Islet of Langerhans (tissue), 1 donor: Measurements from ENCODE around the gene CLIP4.

ENCODE experiments used
- FAIRE-seq: peaks from one replicate; lab custom pipeline; 2011; peaks lifted over from hg19 to GRCh38; lab: Jason Lieb, UNC

CLIP4 gene

DNA sequence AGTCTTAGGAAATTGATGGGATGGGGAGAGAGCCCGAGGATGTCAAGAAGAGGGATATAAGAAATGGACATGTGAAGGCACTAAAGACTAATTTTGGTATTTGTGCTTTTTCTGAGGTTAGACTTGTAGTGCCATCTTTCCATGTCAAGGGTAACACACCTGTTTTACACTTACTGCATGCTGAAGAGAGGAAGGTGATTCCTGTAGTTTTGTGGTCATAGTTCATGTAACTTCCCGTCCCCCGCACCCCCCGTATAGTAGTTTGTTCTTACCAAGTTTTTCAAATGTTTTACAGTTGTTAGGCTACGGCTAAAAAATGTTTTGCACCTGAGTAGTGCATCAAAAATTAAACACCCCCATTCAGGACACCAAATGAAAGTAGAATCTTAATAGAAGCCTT lies 73.8 kb downstream of the CLIP4 start:
- FAIRE-seq, result no peak

DNA sequence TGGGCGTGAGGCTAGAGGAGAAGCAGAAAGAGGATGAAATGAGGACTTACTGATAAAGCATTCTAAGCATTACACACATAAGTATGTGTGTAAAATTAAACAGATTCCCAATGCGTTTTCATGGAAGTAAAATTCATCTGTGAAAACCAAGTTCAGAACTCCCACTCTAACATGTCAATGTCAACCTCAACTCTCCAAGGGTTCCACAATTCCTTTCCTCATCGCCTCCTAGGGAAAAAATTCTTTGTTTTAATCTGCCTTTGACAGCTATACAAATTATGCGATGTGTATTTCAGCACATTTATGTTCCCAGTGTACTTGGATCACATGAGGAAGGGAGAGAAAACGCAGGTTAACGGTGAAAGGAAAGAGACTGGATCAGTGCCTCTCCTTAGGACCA lies 76.6 kb downstream of the CLIP4 start:
- no peak for FAIRE-seq

DNA sequence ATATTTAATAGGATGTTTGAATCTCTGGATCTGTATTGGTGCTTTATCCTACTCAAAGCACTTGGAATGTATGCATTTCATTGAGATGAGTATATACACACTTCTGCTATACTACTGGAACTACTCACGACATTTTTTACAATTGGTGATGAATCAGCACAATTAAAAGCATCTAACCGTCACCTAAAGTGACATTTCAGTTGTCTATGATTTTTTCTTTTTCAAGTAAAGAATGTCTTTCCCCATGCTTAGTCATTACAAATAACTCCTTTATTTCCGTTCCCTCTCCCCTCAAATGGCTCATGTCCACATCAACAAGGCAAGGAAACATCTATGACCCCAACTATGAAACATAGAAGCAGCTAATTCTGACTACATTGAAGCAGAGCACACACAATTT lies 77.3 kb downstream of the CLIP4 start:
- FAIRE-seq, result no peak

DNA sequence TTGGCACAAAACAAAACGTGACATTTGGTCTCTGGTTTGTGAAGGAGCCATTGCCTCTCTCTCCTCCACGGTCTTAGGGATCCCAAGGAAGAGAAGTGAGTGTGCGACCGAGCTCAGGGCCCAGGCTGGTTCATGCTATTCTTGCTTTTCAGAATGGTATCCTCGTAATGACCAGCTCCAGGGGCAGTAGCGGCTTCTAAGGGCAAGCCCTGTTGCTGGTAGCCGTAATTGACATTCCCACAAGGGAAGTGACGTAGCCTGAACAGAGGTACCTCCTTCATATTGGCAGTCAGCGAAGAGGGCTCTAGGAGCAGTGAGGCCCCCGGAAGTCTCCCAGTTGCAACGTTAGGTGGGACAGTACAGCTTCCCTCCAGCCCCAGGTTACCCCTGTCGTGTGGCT lies 77.9 kb downstream of the CLIP4 start:
- FAIRE-seq, result no peak

DNA sequence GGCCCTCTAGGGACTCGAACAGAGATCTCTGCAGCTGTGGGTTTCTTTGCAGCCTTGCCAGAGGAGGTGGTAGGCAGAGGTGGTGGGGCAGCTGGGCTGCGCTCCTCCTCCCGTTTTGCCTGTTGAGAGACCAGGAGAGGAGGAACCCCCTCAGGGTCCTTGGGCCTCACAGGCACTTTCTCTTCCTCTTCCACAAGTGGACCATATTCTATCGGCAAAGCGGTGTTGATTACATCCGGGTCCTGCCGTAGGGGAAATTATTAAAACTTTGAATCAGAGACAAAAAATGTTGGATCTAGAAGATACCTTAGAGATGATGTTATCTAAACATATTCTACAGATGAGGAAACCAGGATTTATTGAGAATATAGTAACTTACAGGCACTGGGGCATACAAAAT lies 78.5 kb downstream of the CLIP4 start:
- FAIRE-seq, result no peak

DNA sequence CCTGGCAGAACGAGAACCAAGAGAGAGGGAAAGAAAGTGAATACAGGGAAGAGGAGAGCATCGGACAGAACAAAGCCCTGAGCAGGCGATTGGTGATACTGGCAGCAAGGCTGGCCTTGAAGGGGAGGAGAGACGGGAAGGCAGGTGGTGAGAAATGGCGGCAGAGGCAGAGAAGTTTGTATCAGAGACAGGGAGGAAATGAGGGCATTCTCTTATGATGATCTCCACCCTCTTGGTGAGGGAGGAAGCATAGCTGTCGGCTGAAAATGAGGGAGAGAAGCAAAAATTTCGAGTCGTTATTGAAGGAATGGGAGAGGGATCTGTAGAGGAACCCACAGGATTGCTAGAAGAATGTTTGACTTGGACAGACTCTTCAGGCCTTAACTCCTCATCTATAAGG lies 80.6 kb downstream of the CLIP4 start:
- FAIRE-seq, result no peak

DNA sequence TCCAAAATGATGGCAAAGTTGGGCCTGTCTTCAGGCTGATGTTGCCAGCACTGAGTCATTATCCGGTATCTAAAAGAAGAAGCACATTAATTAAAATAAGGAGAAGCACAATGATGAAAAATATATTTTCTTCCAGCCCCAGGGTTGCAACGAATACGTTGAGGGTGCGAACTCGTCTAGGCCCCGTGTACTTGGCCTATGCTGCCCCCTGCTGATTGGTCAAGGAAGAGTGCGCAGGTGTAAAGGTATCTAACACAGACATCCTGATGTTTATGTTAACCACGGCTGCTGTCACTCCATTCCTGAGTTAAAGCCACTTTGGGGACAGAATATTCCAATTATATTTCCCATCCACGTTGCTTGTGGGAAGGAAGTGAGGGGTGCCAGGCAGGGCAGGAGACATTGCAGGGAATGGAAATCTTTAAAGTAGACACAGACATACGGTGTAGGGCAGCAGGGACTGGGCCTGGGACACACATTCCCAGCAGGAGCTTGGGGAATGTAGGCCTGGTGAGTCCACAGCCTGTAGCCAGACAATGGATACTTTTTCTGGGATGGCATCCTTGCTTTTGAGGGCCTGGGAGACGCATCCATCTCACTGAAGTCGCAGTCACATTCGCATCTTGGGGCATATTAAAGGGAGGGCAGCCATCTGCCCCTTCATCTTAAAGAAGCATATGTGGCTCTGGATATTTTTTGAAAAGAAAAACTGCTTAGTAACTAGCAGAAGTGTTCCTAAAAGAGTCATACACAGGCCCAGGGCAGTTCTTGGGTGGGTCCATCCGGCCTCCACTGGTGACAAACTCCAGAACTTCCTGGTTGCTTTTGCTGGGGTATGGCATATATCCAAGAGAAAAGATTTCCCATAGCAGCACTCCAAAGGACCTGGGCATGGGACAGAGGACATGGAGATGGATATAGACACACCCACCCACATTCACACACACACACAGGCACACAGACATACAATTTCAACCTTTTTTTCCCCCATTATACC lies 81.9 kb downstream of the CLIP4 start:
- peak; percentile 30 for FAIRE-seq

DNA sequence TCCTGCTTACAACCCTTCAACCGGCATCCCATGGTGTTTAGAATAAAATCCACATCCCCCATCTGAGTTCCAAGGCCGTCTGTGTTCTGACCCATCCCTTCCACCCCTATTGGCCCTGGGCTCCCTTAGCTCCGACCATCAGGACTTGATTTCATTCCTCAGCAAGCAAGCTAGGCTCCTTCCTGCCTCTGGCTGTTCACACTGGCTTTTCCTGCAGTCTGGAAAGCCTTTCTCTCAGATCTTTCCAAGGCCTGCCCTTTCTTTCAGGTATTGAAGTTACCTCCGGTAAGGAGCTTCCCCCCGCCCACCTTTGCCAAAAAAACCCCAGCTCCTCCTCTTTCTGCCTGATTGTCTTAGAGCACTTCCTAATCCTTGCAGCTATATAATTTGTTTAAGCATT lies 86.8 kb downstream of the CLIP4 start:
- no peak for FAIRE-seq

DNA sequence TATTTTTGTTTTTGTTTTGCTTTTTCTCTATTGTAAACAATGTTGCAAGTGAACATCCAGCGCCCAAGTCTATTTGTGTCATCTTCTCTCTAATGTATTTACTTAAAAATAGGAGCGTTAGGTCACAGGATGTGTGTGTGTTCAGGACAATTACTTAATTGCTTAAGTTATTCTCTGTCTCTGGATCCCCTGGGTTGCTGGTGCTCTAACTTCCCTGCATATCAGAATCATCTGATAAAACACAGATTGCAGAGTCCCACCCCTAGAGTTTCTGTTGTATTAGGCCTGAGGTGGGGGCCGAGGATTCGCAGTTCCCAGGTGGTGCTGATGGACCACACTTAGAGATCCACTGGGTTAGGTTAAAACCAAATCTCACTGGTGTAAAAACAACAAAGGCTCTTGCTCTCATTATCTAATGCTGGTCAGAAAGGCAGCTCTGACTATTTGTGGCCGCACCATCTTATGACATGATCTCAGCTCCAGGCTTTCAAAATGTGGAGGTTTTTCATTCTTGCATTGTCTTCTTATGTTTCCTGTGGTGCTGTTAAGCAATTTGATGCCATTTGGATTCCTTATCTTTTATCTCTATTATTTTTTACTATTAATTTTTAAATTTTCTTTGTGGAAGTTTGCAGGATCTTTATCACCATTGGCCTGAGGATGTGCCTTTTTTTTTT lies 87.7 kb downstream of the CLIP4 start:
- no peak for FAIRE-seq

DNA sequence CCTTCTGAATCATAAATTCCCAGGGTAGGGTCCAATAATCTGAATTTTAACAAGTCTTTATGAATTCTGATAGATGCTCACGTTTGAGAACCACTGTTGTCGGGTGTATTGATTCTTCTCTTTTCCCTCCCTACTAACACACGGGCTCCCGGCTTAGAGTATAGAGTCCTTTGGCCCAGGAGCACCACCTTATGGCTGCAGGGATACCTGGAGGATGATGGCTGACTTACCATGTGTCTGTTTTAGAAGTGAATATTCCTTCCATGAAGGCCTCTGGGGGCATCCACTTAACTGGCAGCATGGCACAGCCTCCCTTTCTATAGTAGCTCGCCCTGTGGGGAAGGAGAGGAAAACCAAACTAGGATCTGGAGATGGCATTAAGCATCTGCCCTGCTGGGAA lies 91.7 kb downstream of the CLIP4 start:
- FAIRE-seq, result no peak

DNA sequence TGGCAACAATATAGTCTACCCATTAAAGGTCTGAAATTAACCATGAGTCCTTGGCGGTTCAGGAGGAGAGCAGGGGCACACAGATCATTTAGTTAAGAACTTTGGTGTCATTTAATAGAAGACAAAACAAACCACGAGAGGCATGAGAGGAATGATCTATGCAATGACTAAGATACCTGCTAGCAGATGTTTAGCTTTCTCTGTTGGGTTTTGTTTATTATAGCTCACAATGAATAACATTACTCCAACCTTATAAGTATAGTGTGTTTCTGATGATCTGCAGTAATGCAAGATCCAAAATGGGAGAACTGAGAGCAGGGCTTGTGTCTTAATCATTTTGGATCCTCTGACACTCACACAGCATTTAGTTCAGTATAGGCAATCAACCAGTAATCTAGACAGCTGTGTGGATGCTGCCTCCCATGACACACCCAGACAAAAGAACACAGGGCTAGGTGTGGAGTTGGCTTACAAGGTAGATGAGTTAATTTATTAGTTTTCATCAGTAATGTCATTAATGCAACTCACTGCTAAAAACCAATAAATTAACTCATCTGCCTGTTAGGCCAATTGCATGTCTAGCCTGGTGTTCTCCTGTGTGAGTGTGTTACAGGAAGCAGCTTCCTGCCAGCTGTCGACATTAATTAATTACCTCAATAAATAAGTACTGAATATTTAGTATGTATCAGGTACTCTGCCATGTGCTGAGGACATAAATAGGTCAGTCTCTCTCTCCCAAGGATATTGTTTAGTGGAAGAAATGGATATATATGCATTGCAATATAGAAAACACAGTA lies 92.3 kb downstream of the CLIP4 start:
- no peak for FAIRE-seq

DNA sequence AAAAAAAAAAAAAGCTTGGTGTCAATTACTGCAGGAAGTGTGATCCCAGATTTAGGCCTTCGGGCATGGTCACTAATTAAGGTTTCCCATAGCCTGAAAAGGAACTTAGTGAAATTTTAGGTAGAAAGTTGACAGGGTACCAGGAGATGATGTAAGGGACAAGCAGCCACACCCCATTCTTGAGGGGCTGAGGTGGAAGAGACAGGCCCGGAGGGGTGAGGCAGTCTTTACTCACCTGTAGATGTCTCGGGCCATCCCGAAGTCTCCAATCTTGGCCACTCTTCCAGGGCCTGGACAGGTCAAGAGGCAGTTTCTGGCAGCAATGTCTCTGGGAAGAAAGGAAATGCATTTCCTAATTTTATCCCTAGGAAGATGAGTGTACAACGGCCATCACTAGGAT lies 94.3 kb downstream of the CLIP4 start:
- FAIRE-seq, result no peak

DNA sequence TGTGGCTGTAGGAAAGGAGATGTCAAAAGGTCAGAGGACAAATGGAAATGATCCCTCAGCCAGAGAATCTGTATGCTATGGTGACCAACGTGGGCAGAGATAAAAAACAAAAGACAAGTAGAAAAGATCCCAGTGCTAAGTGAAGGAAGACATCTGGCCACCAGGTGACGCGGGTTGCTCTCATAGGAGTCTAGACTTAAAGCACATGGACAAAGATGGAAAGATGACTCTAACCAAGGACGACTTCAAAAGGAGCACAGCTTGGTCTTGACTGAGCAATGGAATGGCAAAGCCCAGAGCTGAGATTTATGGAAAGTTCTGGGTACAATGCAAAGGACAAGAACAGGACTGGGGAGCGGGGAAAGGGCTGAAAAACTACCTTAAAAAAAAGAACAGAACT lies 96.8 kb downstream of the CLIP4 start:
- no peak for FAIRE-seq

DNA sequence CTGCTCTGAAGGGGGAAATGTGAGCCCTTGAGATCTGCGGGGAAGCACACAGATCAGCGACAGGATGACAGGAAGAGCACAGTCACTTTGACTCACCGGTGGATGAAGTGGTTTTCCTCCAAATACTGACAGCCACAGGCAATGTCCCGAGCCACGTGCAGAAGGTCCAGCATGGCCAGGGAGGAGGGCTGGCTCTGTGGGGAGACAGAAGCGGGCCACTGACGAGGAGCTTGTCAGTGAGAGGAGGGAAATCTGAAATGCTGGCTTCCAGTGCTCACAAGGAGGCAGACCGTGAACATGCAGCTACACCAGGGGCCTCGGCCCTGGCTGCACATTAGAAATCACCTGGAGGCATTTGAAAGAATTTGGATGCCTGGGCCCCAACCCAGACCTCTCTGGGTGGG lies 98.7 kb downstream of the CLIP4 start:
- no peak for FAIRE-seq

DNA sequence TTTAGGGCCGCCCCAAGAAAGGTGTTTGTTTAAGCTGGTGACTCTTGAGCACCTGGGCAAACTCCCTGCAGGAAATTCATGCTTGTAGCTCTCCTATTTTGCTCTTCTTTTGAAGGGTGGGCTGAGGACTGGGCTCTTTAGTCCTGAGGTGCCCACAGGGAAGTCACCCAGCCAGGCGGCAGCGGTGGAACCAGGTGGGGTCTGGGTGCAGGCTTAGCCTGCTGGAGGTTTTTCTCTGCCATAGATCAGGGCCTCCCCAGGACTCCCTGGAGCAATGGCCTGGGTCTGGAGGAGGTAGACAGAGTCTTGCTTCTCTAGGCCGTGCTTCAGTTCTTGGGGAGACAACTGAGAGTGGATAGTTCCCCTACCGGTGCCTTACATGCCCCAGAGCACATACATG lies 99.9 kb downstream of the CLIP4 start:
- FAIRE-seq, result no peak

DNA sequence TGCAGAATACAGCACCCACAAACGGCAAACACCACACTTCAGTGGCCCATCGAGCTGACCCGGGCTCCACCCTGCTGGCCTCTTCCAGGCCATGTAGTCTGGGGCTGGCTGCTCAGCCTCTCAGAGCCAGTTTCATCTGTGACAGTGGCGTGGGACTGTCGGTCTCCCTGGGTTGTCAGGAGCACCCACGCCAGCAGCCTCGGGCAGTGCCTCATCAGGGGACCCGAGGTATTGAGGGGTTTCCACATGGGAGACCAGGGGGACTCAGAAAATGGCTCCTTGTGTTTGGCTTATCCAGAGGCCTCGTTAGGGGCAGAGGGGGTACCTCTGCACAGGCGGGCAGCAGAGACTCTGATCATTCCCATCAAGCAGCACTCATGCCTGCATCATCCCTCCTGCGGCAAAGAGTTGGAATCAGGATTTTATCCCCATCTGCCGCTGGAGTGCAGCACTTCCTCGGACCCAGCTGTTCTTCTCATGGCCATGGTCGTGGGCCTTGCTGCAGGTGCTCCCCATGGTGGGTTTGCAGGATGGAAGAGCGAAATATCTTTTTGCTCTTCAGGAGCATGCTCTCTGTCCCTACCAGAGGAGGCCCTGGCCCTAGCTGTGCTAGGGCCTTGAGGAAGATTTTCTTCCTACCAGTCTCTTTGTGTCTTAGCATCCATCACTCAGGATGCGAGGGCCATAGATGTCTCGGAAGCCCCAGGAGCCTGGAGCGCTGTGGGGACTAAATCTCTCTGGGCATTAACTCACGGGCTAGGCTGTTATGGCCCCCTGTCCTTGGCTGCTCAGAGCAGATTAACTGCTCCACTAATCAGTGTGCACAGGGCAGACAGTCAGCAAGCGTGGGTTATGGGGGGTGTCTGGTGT lies 100.8 kb downstream of the CLIP4 start:
- FAIRE-seq, result no peak

DNA sequence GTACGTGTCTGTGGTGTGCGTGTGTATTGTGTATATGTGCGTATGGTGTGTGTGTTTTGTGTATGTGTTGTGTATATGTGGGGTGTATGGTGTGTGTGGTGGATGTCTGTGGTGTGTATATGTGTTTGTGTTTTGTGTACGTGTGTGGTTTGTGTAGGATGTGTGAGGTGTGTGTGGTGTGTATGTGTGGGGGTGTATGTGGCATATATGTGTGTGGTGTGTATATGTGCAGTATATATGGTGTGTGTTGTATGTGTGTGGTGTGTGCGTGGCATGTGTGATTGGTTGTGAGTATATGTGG lies 101.3 kb downstream of the CLIP4 start:
- FAIRE-seq, result no peak

DNA sequence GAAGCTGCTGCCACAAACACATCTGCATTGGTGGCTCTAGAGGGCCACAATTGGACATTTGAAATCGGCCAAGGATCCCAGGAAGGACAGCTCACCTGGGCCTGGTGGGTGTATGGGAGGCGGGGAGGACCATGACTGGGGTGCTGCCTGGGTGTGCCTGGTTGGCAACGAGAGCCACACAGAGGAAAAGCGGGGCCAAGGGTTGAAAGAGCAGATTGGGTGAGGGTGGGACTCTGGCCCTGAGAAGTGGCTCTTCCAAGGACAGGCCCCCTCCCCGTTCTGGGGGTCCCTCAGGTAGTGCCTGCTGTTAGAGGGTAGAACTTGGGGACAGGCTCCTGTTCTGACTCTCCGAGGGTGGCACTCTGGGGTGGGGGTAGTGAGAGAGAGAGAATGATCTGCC lies 102.9 kb downstream of the CLIP4 start:
- FAIRE-seq, result no peak

DNA sequence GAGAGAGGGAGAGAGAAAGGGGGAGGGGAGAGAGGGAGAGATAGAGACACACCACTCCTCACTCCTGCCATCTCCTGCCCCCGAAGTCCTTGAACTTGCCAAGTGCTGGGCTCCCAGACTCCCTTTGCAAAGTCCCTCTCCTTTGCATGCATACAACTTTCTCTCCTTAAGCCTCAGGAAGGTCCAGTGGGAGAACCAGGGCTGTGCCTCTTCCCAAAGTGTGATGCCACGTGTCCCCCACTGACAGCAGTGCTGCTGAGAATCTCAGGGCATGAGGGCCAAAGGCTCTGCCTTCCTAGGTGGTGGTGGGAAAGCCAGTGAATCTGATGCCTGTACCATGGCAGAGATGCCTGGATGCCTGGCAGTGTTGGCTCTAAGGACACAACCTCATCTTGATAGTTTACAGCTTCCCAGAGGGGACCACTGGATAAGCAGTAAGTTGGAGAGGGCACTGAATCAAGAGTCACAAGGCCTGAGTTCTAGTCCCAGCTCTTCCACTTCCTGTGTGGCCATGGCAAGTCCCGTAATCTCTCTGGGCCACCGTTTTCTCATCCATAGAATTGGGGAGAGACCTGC lies 103.4 kb downstream of the CLIP4 start:
- no peak for FAIRE-seq

DNA sequence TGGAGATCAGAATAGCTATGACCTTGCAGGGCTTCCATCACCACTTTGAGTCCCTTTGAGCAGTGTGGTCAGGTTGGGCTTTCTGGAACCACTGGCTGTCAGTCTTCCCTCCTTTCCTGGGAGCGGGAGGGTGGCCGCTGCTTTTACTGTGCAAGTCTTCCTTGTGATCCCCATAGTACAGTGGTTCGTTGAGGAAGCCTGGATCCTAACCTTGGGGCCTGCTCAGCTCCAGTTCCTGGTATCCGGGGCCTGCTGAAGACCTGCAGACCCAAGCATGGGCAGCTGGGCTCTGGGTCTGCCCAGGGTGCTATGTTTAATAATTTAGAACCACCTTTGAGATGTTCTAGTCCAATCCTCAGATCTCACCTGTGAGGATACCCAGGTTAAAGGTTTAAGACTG lies 104.2 kb downstream of the CLIP4 start:
- no peak for FAIRE-seq

DNA sequence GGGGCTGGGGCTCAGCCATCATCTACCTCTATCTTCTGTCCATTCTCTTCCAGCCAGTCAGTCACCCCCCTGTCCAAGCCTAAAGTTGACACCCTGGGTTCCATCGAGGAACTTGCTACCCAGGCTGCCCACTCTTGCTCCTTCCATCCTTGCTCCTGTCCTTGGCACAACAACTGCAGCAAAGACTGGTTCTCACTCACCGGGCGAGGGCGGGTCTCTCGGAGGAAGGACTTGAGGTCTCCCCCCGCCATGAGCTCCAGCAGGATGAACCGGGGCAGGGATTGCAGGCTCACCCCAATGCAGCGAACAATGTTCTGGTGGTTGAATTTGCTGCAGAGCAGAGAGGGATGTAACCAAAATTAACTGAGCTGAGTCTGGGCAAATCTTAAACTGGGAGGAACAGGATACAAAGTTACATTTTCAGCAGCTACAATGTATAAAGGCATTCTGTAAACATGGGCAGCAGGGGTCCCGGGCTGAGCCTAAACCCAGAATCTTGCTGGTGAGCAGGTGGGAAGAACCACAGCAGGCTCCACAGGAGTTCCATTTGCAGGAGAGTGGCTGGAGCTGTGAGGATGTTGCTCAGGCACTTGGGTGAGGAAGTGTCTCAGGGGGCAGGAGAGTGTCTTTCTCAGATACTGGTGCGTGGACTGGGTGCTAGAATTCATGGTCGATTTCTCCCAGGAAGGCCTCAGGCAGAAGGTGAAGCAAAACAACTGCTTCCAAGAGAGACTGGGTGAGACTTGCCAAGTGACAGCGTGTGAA lies 105.5 kb downstream of the CLIP4 start:
- FAIRE-seq, result no peak
